Liver (tissue), 9 donors: ENCODE measurements around the gene ACTR1A. TPM values are rescaled to one million over a fixed set of nuclear protein-coding genes. Genes with fewer than 3 reads are reported as not detected.

ENCODE experiments used
- DNase-seq: peaks from one replicate; pipeline ENCODE4 v3.0.0-alpha.2; 2017; ENCODE audit warnings: low spot score
- H3K27ac ChIP-seq, 2 donors: one replicate each; pipeline ENCODE4 v1.7.0; 2013; ENCODE audit warnings: inconsistent platforms in 2 of 2, low read length in 2 of 2, control low read depth in 1 of 2, low read depth in 1 of 2, mild to moderate bottlenecking in 1 of 2
- H3K27me3 ChIP-seq, 4 donors: one replicate each; pipeline versions ENCODE4 v1.6.1 to v1.7.0; 2013; ENCODE audit warnings: low read length in 3 of 4, inconsistent platforms in 1 of 4, mild to moderate bottlenecking in 1 of 4, moderate library complexity in 1 of 4; ENCODE audit not compliant: control insufficient read depth in 4 of 4, insufficient read depth in 4 of 4
- H3K36me3 ChIP-seq, 4 donors: one replicate each; pipeline versions ENCODE4 v1.6.1 to v1.7.0; 2013; ENCODE audit warnings: low read length in 3 of 4, mild to moderate bottlenecking in 3 of 4, low read depth in 1 of 4, moderate library complexity in 1 of 4; ENCODE audit not compliant: control insufficient read depth in 4 of 4, insufficient read depth in 3 of 4
- H3K4me1 ChIP-seq, 4 donors: one replicate each; pipeline versions ENCODE4 v1.6.1 to v1.7.0; 2013; ENCODE audit warnings: low read length in 3 of 4, mild to moderate bottlenecking in 3 of 4, moderate library complexity in 1 of 4; ENCODE audit not compliant: control insufficient read depth in 4 of 4, insufficient read depth in 4 of 4
- H3K4me3 ChIP-seq, 3 donors: one replicate each; pipeline versions ENCODE4 v1.6.1 to v1.7.0; 2013; ENCODE audit warnings: low read length in 3 of 3, control low read depth in 1 of 3, low read depth in 1 of 3, mild to moderate bottlenecking in 1 of 3
- H3K9ac ChIP-seq, 2 donors: one replicate each; pipeline ENCODE4 v1.7.0; 2013; ENCODE audit warnings: low read length in 2 of 2, mild to moderate bottlenecking in 2 of 2, moderate library complexity in 2 of 2, control low read depth in 1 of 2, low read depth in 1 of 2
- H3K9me3 ChIP-seq, 4 donors: one replicate each; pipeline versions ENCODE4 v1.6.1 to v1.7.0; 2013; ENCODE audit warnings: low read length in 3 of 4; ENCODE audit not compliant: control insufficient read depth in 4 of 4
- EGR1 ChIP-seq, 2 donors: IDR thresholded peaks; 2 replicates each; pipeline ENCODE4 v1.6.1; 2016 to 2018; ENCODE audit warnings: antibody characterized with exemption in 2 of 2, low read depth in 2 of 2
- FOXA1 ChIP-seq: IDR thresholded peaks from 2 replicates; pipeline ENCODE4 v1.6.1; 2016; ENCODE audit warnings: antibody characterized with exemption
- GABPA ChIP-seq, 2 donors: IDR thresholded peaks in 1 of 2; conservative IDR thresholded peaks in 1 of 2; 2 replicates each; pipeline ENCODE4 v1.6.1; 2016; ENCODE audit warnings: antibody characterized with exemption in 2 of 2, mild to moderate bottlenecking in 1 of 2, moderate library complexity in 1 of 2
- HNF4A ChIP-seq, 2 donors: conservative IDR thresholded peaks; 2 replicates each; pipeline ENCODE4 v1.6.1; 2016; ENCODE audit warnings: antibody characterized with exemption in 2 of 2, mild to moderate bottlenecking in 2 of 2
- HNF4G ChIP-seq: IDR thresholded peaks from 2 replicates; pipeline ENCODE4 v1.6.1; 2016; ENCODE audit warnings: antibody characterized with exemption
- JUND ChIP-seq, 2 donors: IDR thresholded peaks; 2 replicates each; pipeline ENCODE4 v1.6.1; 2016; ENCODE audit warnings: antibody characterized with exemption in 2 of 2
- RAD21 ChIP-seq, 2 donors: IDR thresholded peaks; 2 replicates each; pipeline ENCODE4 v1.6.1; 2016; ENCODE audit warnings: antibody characterized with exemption in 2 of 2, mild to moderate bottlenecking in 2 of 2
- RXRA ChIP-seq, 2 donors: IDR thresholded peaks; 2 replicates each; pipeline ENCODE4 v1.6.1; 2017 to 2018; ENCODE audit warnings: antibody characterized with exemption in 2 of 2, mild to moderate bottlenecking in 1 of 2
- SP1 ChIP-seq: IDR thresholded peaks from 2 replicates; pipeline ENCODE4 v1.6.1; 2018; ENCODE audit warnings: antibody characterized with exemption, mild to moderate bottlenecking
- TAF1 ChIP-seq: conservative IDR thresholded peaks from 2 replicates; pipeline ENCODE4 v1.6.1; 2016; ENCODE audit warnings: antibody characterized with exemption, mild to moderate bottlenecking
- YY1 ChIP-seq: IDR thresholded peaks from 2 replicates; pipeline ENCODE4 v1.6.1; 2016; ENCODE audit warnings: antibody characterized with exemption, mild to moderate bottlenecking
- WGBS: extraction: QIAGEN DNeasy Blood & Tissue Kit; methylation state at CpG from one replicate; pipeline ENCODE4 v1.1.7; 2013; 5-methylcytosine and 5-hydroxymethylcytosine counted together
- polyA plus RNA-seq, 2 donors: library from polyadenylated mRNA; stranded (reverse) in 1 of 2; unstranded in 1 of 2; fragments of 200-250 nt in 1 of 2; fragments of >200 nt in 1 of 2; fragmentation: Nextera tagmentation in 1 of 2; extraction: Ambion mirVana in 1 of 2; gene quantifications; one replicate each; pipeline versions ENCODE4 v1.2.1 to v1.2.3, GENCODE V29; 2013 to 2015
- total RNA-seq, 2 donors: library from RNA; depleted of rRNA; stranded (reverse); fragments of >200 nt; gene quantifications; one replicate each; pipeline ENCODE4 v1.2.3, GENCODE V29; 2014
- TF ChIP-seq, protein P1 (sequence below): IDR thresholded peaks from 2 replicates; pipeline ENCODE4 v1.6.1; 2016; ENCODE audit warnings: antibody characterized with exemption
- TF ChIP-seq, protein P2 (sequence below): IDR thresholded peaks from 2 replicates; pipeline ENCODE4 v1.6.1; 2016; ENCODE audit warnings: antibody characterized with exemption, mild to moderate bottlenecking
- TF ChIP-seq, protein P3 (sequence below): IDR thresholded peaks from 2 replicates; pipeline ENCODE4 v1.6.1; 2016; ENCODE audit warnings: antibody characterized with exemption
- TF ChIP-seq, protein P4 (sequence below): IDR thresholded peaks from 2 replicates; pipeline ENCODE4 v1.6.1; 2016; ENCODE audit warnings: antibody characterized with exemption
- TF ChIP-seq, protein P5 (sequence below): fragments of 150-350 bp; IDR thresholded peaks from 2 replicates; pipeline ENCODE4 v1.5.1; 2017; ENCODE audit warnings: improper control_type of control experiment, low read depth, low read length; ENCODE audit not compliant: missing input control
- donor health status: healthy.
- donor health status: healthy.
- donor health status: healthy.
- donor health status: healthy.
- donor health status: healthy.

ACTR1A gene
- total and polyA plus RNA-seq, 4 donors = 24.5 to 51.9 (median 35.3) TPM

DNA sequence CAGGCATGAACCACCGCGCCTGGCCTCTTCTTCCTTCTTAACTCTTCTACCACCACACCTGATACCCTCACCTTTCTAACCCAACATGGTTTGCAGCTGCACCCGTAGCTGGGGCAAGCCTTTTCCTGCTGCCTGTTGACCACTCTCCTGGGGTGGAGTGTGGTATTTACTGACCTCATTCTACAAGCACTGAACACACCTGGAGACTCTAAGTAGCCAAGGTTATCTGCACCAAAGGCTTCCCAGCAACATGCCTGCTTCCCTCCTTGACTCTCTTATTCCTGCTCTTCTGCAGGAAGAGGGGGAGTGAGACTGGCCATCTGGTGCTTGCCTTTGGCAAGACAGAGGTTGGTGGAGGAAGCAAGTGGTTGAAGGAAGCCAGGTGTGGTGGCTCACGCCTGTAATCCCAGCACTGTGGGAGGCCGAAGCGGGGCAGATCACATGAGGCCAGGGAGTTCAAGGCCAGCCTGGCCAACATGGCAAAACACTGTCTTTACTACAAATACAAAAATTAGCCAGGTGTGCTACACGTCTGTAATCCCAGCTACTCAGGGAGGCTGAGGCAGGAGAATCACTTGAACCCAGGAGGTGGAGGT, 10.1 kb downstream of the ACTR1A start:
- H3K9ac ChIP-seq = no peak overlapping the region
- WGBS = 97% methylated on average over 7 of the region's 7 CpGs
- H3K4me1 ChIP-seq = no peaks in the 10 kb centered on the region
- no peak for DNase-seq
- no peak for TF ChIP-seq EGR1 (IDR thresholded peaks at IDR 0.05; ENCODE audit: low read depth in 2 of 2)
- TF ChIP-seq YY1 = no peak
- TF ChIP-seq TAF1 = no peak
- TF ChIP-seq RAD21 (IDR thresholded peaks at IDR 0.05) = no peak
- TF ChIP-seq GABPA (IDR thresholded peaks at IDR 0.05 in 1 of 2, conservative IDR thresholded peaks at IDR 0.05 in 1 of 2) = no peak
- TF ChIP-seq, protein P1, sequence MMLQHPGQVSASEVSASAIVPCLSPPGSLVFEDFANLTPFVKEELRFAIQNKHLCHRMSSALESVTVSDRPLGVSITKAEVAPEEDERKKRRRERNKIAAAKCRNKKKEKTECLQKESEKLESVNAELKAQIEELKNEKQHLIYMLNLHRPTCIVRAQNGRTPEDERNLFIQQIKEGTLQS = no peak
- TF ChIP-seq, protein P2, sequence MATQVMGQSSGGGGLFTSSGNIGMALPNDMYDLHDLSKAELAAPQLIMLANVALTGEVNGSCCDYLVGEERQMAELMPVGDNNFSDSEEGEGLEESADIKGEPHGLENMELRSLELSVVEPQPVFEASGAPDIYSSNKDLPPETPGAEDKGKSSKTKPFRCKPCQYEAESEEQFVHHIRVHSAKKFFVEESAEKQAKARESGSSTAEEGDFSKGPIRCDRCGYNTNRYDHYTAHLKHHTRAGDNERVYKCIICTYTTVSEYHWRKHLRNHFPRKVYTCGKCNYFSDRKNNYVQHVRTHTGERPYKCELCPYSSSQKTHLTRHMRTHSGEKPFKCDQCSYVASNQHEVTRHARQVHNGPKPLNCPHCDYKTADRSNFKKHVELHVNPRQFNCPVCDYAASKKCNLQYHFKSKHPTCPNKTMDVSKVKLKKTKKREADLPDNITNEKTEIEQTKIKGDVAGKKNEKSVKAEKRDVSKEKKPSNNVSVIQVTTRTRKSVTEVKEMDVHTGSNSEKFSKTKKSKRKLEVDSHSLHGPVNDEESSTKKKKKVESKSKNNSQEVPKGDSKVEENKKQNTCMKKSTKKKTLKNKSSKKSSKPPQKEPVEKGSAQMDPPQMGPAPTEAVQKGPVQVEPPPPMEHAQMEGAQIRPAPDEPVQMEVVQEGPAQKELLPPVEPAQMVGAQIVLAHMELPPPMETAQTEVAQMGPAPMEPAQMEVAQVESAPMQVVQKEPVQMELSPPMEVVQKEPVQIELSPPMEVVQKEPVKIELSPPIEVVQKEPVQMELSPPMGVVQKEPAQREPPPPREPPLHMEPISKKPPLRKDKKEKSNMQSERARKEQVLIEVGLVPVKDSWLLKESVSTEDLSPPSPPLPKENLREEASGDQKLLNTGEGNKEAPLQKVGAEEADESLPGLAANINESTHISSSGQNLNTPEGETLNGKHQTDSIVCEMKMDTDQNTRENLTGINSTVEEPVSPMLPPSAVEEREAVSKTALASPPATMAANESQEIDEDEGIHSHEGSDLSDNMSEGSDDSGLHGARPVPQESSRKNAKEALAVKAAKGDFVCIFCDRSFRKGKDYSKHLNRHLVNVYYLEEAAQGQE = no peak
- TF ChIP-seq JUND (IDR thresholded peaks at IDR 0.05) = no peak
- peaks cover 13 to 22% (median 17%) of the 10 kb centered on the region in 4 donors for H3K36me3 ChIP-seq
- no peak overlapping the region for H3K27ac ChIP-seq
- H3K4me3 ChIP-seq = no peak overlapping the region
- no peaks in the 10 kb centered on the region for H3K9me3 ChIP-seq
- H3K27me3 ChIP-seq = no peaks in the 10 kb centered on the region

DNA sequence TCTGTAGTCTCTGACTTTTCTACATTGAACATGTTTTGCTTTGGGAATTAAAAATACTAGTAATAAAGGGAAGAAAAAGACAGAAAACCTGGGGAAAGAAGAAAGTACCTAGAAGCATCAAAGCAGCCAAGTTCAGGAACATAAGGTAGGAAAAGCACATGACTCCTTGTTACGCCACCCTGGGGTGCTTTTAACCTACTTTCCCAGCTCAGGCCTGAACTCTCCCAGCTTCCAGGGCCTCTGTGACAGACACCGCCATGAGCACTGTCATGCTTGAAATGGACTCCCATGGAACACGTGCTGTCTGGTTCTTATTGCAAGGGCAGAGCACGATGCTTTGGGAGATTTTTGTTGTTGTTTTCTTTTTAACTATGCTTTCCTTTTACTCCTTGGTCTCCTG, 11.4 kb downstream of the ACTR1A start:
- peaks cover 18 to 32% (median 22%) of the 10 kb centered on the region in 4 donors for H3K36me3 ChIP-seq
- no peak overlapping the region for H3K9ac ChIP-seq
- H3K27ac ChIP-seq = no peak overlapping the region
- no peaks in the 10 kb centered on the region for H3K4me1 ChIP-seq
- H3K4me3 ChIP-seq = no peak overlapping the region
- WGBS = 95% methylated on average over 4 of the region's 4 CpGs
- TF ChIP-seq TAF1 (no peak), HNF4A (conservative IDR thresholded peaks at IDR 0.05) (no peak), EGR1 (IDR thresholded peaks at IDR 0.05; ENCODE audit: low read depth in 2 of 2) (no peak)
- DNase-seq = no peak
- no peaks in the 10 kb centered on the region for H3K27me3 ChIP-seq
- no peaks in the 10 kb centered on the region for H3K9me3 ChIP-seq

DNA sequence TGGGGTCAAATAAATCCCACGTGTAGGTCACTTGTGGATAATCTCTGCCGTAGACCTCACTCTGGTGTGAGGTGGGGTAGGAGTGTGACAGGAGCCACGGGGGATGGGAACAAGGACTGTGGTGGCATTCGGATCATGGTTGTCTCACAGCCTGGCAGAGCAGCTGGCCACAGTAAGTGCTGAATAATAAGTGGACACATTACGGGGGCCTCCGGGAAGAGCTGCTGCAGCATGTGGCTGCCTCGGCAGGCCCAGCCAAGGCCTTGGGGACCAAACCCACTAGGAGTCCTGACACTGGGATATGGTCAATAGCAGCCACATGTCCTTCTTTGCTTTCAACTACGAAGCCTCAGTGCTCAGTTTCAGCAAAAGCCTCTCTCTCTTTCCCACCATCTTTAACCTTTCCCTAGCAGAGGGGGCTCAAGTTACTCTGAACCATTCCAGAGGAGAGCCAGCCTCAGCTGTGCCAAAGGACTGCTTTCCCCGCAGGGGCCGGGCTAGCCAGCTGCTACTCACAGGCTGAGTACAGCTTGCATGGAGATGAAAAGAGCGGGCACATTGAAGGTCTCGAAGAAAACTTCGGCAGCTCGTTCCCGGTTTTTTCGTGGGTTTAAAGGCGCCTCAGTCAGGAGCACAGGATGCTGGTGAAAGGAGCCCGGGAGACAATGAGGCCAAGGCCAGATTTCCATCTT, 17.3 kb downstream of the ACTR1A start:
- Histone ChIP-seq H3K27ac (no peak overlapping the region), H3K9ac (no peak overlapping the region), H3K4me1 (no peaks in the 10 kb centered on the region), H3K27me3 (no peaks in the 10 kb centered on the region), H3K4me3 (no peak overlapping the region), H3K36me3 (peaks cover 35 to 88% (median 64%) of the 10 kb centered on the region in 4 donors), H3K9me3 (no peaks in the 10 kb centered on the region)
- no peak for DNase-seq
- WGBS = 92% methylated on average over 18 of the region's 18 CpGs
- TF ChIP-seq FOXA1 = no peak
- TF ChIP-seq HNF4G = no peak
- TF ChIP-seq YY1 = no peak
- TF ChIP-seq, protein P3, sequence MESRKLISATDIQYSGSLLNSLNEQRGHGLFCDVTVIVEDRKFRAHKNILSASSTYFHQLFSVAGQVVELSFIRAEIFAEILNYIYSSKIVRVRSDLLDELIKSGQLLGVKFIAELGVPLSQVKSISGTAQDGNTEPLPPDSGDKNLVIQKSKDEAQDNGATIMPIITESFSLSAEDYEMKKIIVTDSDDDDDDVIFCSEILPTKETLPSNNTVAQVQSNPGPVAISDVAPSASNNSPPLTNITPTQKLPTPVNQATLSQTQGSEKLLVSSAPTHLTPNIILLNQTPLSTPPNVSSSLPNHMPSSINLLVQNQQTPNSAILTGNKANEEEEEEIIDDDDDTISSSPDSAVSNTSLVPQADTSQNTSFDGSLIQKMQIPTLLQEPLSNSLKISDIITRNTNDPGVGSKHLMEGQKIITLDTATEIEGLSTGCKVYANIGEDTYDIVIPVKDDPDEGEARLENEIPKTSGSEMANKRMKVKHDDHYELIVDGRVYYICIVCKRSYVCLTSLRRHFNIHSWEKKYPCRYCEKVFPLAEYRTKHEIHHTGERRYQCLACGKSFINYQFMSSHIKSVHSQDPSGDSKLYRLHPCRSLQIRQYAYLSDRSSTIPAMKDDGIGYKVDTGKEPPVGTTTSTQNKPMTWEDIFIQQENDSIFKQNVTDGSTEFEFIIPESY = no peak
- no peak for TF ChIP-seq HNF4A (conservative IDR thresholded peaks at IDR 0.05)
- no peak for TF ChIP-seq RAD21 (IDR thresholded peaks at IDR 0.05)
- TF ChIP-seq, protein P4, sequence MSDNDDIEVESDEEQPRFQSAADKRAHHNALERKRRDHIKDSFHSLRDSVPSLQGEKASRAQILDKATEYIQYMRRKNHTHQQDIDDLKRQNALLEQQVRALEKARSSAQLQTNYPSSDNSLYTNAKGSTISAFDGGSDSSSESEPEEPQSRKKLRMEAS = no peak
- no peak for TF ChIP-seq GABPA (IDR thresholded peaks at IDR 0.05 in 1 of 2, conservative IDR thresholded peaks at IDR 0.05 in 1 of 2)
- TF ChIP-seq SP1 = no peak
- TF ChIP-seq, protein P5, sequence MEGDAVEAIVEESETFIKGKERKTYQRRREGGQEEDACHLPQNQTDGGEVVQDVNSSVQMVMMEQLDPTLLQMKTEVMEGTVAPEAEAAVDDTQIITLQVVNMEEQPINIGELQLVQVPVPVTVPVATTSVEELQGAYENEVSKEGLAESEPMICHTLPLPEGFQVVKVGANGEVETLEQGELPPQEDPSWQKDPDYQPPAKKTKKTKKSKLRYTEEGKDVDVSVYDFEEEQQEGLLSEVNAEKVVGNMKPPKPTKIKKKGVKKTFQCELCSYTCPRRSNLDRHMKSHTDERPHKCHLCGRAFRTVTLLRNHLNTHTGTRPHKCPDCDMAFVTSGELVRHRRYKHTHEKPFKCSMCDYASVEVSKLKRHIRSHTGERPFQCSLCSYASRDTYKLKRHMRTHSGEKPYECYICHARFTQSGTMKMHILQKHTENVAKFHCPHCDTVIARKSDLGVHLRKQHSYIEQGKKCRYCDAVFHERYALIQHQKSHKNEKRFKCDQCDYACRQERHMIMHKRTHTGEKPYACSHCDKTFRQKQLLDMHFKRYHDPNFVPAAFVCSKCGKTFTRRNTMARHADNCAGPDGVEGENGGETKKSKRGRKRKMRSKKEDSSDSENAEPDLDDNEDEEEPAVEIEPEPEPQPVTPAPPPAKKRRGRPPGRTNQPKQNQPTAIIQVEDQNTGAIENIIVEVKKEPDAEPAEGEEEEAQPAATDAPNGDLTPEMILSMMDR = no peak
- no peak for TF ChIP-seq RXRA (IDR thresholded peaks at IDR 0.05)
- TF ChIP-seq JUND (IDR thresholded peaks at IDR 0.05) = no peak
- TF ChIP-seq, protein P1 = no peak
